Measurements from ENCODE around the gene AKAP8. TPM values are rescaled to one million over a fixed set of nuclear protein-coding genes. Genes with fewer than 3 reads are reported as not detected.

AKAP8 gene
- total RNA-seq, 1 experiment from 2014 or later = 50.8 TPM

DNA sequence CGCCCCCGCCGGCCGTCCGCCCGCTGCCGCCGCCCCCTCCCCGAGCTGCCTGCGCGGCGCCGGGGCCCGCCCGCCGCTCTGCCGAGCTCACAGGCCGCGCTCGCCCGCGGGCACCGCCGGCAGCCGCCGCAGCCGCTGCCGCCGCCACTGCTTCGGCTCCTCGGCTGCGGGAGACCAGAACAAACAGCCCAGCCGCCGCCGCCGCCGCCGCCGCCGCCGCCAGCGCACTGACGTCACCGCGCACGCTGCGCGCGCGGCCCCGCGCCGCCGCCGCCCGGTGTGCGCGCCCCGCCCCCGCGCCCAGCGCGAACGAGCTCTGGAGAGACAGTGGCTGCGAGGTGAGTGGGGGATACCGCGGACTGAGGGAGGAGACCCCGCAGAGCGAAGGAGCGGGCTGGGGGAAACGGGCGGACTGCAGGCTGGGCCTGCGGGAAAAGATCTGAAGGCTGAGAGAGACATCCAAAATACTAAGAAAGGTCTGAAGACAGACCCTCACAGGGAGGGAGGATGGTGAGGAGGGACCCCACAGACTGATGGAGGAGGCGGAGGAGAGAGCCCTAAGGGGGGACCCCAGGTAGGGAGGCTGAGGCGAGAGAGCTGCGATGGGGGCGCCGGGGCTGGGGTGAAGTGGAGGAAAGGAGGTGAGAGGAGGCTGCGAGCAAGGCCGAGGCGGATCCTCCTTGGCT lies 47.1 kb downstream of the AKAP8 start, which contains the start of gene BRD4:
TSS of gene BRD4 (minus strand) at position 229 of the 686 bp plus-strand sequence. CDS start 59,440 bp downstream, outside the sequence.
- TF ChIP-seq SIN3A (IDR thresholded peaks at IDR 0.05; ENCODE audit: borderline replicate concordance, insufficient read depth, low read depth, low read length) (no peak), POLR2AphosphoS5 (IDR thresholded peaks at IDR 0.05; ENCODE audit: low read depth, low read length) (no peak), REST (IDR thresholded peaks at IDR 0.05; ENCODE audit: insufficient read depth in 1 of 2, low read depth in 2 of 2, low read length in 1 of 2) (no peak), TCF7L2 (IDR thresholded peaks at IDR 0.05; ENCODE audit: low read depth, low read length) (no peak)
- TF ChIP-seq, protein P1, sequence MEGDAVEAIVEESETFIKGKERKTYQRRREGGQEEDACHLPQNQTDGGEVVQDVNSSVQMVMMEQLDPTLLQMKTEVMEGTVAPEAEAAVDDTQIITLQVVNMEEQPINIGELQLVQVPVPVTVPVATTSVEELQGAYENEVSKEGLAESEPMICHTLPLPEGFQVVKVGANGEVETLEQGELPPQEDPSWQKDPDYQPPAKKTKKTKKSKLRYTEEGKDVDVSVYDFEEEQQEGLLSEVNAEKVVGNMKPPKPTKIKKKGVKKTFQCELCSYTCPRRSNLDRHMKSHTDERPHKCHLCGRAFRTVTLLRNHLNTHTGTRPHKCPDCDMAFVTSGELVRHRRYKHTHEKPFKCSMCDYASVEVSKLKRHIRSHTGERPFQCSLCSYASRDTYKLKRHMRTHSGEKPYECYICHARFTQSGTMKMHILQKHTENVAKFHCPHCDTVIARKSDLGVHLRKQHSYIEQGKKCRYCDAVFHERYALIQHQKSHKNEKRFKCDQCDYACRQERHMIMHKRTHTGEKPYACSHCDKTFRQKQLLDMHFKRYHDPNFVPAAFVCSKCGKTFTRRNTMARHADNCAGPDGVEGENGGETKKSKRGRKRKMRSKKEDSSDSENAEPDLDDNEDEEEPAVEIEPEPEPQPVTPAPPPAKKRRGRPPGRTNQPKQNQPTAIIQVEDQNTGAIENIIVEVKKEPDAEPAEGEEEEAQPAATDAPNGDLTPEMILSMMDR (IDR thresholded peaks at IDR 0.05) = no peak
- BruUV-seq (replicated peaks) = TSS peak; percentile 83
- CTCF ChIA-PET = no interaction called here
- Histone ChIP-seq H3K36me3 (ENCODE audit: control insufficient read depth, insufficient read depth, low read length) (no peaks in the 10 kb centered on the region; the same call in 1 of the 2 replicates), H3K4me1 (ENCODE audit: control insufficient read depth, insufficient read depth, low read length) (peaks cover 15% of the 10 kb centered on the region), H3K4me3 (ENCODE audit: low read depth in 2 of 2, low read length in 2 of 2) (peak within 1 kb of the TSS; percentile 86 to 90), H3K9me3 (ENCODE audit: control insufficient read depth, insufficient read depth, low read depth, low read length) (no peaks in the 10 kb centered on the region), H3K27me3 (ENCODE audit: control insufficient read depth, insufficient read depth, low read length) (no peaks in the 10 kb centered on the region), H3K27ac (ENCODE audit: low read length) (peak within 1 kb of the TSS; percentile 81)
- in situ Hi-C loops (cut with HindIII; ENCODE audit: low pct_unique_long_range_greater_than_20kb, low sequenced_read_pairs) = no loop called here
- intact Hi-C loops (cut with micrococcal nuclease; ENCODE audit: unreplicated experiment) = no loop called here
- POLR2A ChIA-PET = no interaction called here
- ATAC-seq (peak; percentile 86), DNase-seq (ENCODE audit: low read depth, low spot score) (no peak)

DNA sequence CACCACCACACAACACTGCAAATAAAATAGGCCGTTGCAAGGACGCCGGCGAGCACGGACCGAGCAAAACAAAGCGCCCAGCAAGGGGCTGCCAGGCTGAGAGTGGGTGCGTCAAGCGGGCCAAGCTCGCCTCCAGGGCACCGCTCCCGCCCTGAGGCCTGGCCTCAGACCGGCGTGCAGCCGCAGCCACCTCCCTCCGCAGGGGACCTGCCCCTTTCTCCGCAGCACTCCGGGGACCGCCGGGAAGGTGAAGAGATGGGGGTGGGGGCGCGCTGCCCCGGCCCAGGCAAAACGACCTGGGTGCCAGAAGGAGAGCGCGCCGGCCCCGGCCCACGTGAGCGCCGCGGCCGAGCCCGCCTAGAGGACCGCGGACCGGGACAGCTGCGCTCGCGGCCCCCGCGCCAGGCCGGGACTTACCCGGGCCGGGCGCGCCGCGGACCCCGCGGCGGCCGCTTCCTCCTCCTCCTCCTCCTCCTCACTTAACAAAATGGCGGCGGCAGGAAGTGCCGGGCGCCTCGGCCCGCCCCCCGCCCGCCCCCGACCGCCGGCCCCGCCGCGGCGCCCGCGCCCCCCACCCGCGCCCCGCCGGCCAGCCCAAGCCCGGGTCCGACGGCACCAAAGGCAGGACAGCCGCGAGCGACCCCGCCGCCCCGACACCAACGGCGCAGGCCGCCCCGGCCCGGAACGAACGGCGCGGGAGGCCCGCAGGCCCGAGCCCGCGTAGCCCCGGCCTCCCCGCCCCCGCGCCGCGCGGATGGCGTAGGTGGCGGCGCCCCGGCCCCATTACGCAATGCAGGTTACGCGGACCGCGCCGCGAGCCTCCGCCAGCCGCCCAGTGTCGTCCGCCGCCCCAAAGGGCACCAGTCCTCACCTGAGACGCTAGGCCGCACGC lies 47.9 kb downstream of the AKAP8 start:
- Histone ChIP-seq H3K4me1 (ENCODE audit: control insufficient read depth, insufficient read depth, low read length) (peaks cover 22% of the 10 kb centered on the region), H3K4me3 (ENCODE audit: low read depth in 2 of 2, low read length in 2 of 2) (peak overlapping the region; percentile 86 to 90), H3K36me3 (ENCODE audit: control insufficient read depth, insufficient read depth, low read length) (no peaks in the 10 kb centered on the region; the same call in 1 of the 2 replicates), H3K9me3 (ENCODE audit: control insufficient read depth, insufficient read depth, low read depth, low read length) (no peaks in the 10 kb centered on the region), H3K27ac (ENCODE audit: low read length) (peak overlapping the region; percentile 81), H3K27me3 (ENCODE audit: control insufficient read depth, insufficient read depth, low read length) (no peaks in the 10 kb centered on the region)
- ChIA-PET POLR2A (no interaction called here), CTCF (no interaction called here)
- no TSS peak for BruUV-seq (replicated peaks)
- in situ Hi-C loops (cut with HindIII; ENCODE audit: low pct_unique_long_range_greater_than_20kb, low sequenced_read_pairs) (no loop called here), intact Hi-C loops (cut with micrococcal nuclease; ENCODE audit: unreplicated experiment) (no loop called here)
- ATAC-seq (peak; percentile 78), DNase-seq (ENCODE audit: low read depth, low spot score) (no peak)
- TF ChIP-seq REST (IDR thresholded peaks at IDR 0.05; ENCODE audit: insufficient read depth in 1 of 2, low read depth in 2 of 2, low read length in 1 of 2) = no peak
- TF ChIP-seq, protein P1 (IDR thresholded peaks at IDR 0.05) = no peak
- no peak for TF ChIP-seq TCF7L2 (IDR thresholded peaks at IDR 0.05; ENCODE audit: low read depth, low read length)
- no peak for TF ChIP-seq SIN3A (IDR thresholded peaks at IDR 0.05; ENCODE audit: borderline replicate concordance, insufficient read depth, low read depth, low read length)
- TF ChIP-seq POLR2AphosphoS5 (IDR thresholded peaks at IDR 0.05; ENCODE audit: low read depth, low read length) = no peak
